Measurements from ENCODE around the gene DCST2.

GRCh38 chr1:155023627-155024026, 10.0 kb downstream of the DCST2 start:
- no peak for TF ChIP-seq POLR2A (IDR thresholded peaks at IDR 0.05; ENCODE audit: low read depth, low read length)
- no peak for TF ChIP-seq POLR2AphosphoS5 (IDR thresholded peaks at IDR 0.05; ENCODE audit: low read depth, low read length)

Data from GM12892 (cell line).